HG03432 (cell line): ENCODE results near the gene WDR18.

Source experiments
- ATAC-seq: cut with Tn5 transposase; IDR thresholded peaks from one replicate; pipeline ENCODE4 v1.9.1; 2021; ENCODE audit warnings: mild to moderate bottlenecking, moderate library complexity; ENCODE audit not compliant: unreplicated experiment

The WDR18 gene

GRCh38 chr19:1006711-1007398 lies 22.7 kb downstream of the WDR18 start:
- no peak for ATAC-seq

GRCh38 chr19:1007399-1008251 lies 23.5 kb downstream of the WDR18 start:
- ATAC-seq = no peak

- ATAC-seq = no peak
Observed at GRCh38 chr19:1008268-1009040, 24.3 kb downstream of the WDR18 start.

GRCh38 chr19:1009041-1009980 lies 25.2 kb downstream of the WDR18 start:
- no peak for ATAC-seq

GRCh38 chr19:1009981-1010538 lies 25.9 kb downstream of the WDR18 start:
- no peak for ATAC-seq

GRCh38 chr19:1010586-1011510 lies 26.7 kb downstream of the WDR18 start:
- no peak for ATAC-seq

GRCh38 chr19:1011831-1012333 lies 27.7 kb downstream of the WDR18 start:
- ATAC-seq = no peak

- no peak for ATAC-seq
Observed at GRCh38 chr19:1012334-1012733, 28.2 kb downstream of the WDR18 start.

- no peak for ATAC-seq
Observed at GRCh38 chr19:1013218-1013617, 29.1 kb downstream of the WDR18 start.

- no peak for ATAC-seq
Observed at GRCh38 chr19:1014161-1015060, 30.3 kb downstream of the WDR18 start.

GRCh38 chr19:1015061-1015781 lies 31.1 kb downstream of the WDR18 start:
- ATAC-seq = no peak

GRCh38 chr19:1015782-1016646 lies 31.9 kb downstream of the WDR18 start:
- ATAC-seq = no peak

GRCh38 chr19:1016647-1017114 lies 32.5 kb downstream of the WDR18 start:
- ATAC-seq = no peak

GRCh38 chr19:1017115-1017905 lies 33.2 kb downstream of the WDR18 start:
- ATAC-seq = no peak

- ATAC-seq = no peak
Observed at GRCh38 chr19:1017906-1018305, 33.8 kb downstream of the WDR18 start.
